NT2/D1 (cell line): ENCODE measurements around the gene KCNH6.

Experiments used
- DNase-seq: peaks from one replicate; pipeline ENCODE4 v3.0.0-alpha.2; 2011; ENCODE audit warnings: low read depth, low spot score
- H3K27me3 ChIP-seq: 2 replicates; pipeline ENCODE4 v1.6.0; 2011; ENCODE audit warnings: mild to moderate bottlenecking; ENCODE audit not compliant: insufficient read length, insufficient read depth
- H3K36me3 ChIP-seq: 2 replicates; pipeline ENCODE4 v1.6.1; 2011; ENCODE audit warnings: mild to moderate bottlenecking, low read length, mixed read lengths; ENCODE audit not compliant: insufficient read depth, insufficient read length
- H3K4me1 ChIP-seq: 2 replicates; pipeline ENCODE4 v1.5.1; 2011; ENCODE audit not compliant: insufficient read depth, insufficient read length
- H3K4me3 ChIP-seq: 2 replicates; pipeline ENCODE4 v1.5.1; 2011; ENCODE audit warnings: low read depth; ENCODE audit not compliant: insufficient read length
- H3K9ac ChIP-seq: 2 replicates; pipeline ENCODE4 v1.6.0; 2011; ENCODE audit warnings: low read depth; ENCODE audit not compliant: insufficient read length
- H3K9me3 ChIP-seq: 2 replicates; pipeline ENCODE4 v1.5.1; 2011; ENCODE audit warnings: mild to moderate bottlenecking, low read length; ENCODE audit not compliant: insufficient read depth
- SUZ12 ChIP-seq: IDR thresholded peaks from 2 replicates; pipeline ENCODE4 v1.6.1; 2011; ENCODE audit not compliant: insufficient read length, insufficient read depth; ENCODE audit errors: extremely low read depth
- YY1 ChIP-seq: IDR thresholded peaks from 2 replicates; pipeline ENCODE4 v1.6.1; 2011; ENCODE audit not compliant: insufficient read length, insufficient read depth
- ZNF274 ChIP-seq: IDR thresholded peaks from 2 replicates; pipeline ENCODE4 v1.6.1; 2011; ENCODE audit warnings: mild to moderate bottlenecking, low read depth, low read length

Gene KCNH6

DNA sequence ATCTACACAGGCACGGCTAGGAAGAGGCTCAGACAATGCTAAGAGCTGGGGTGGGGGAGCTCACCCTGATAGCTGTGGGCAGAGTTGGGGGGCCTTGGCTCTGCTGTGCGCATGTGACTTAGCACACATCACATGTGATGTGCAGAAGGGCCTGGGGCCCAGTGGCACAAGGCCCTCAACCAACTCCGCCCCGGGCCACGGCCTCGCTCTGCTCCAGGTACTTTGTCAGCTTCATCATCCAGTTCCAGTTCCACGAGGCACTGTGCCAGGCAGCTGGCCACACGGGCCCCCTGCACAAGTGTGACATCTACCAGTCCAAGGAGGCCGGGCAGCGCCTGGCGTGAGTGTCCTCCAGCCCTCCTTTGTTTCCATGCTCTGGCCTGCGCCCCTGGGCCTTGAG, 27.0 kb upstream of the KCNH6 start:
- Histone ChIP-seq H3K36me3 (no peaks in the 10 kb centered on the region), H3K4me1 (peaks cover 5% of the 10 kb centered on the region), H3K27me3 (peaks cover 8% of the 10 kb centered on the region), H3K9ac (no peak overlapping the region), H3K4me3 (no peak overlapping the region), H3K9me3 (no peaks in the 10 kb centered on the region)
- no peak for DNase-seq
- TF ChIP-seq YY1 = no peak
- no peak for TF ChIP-seq SUZ12
- no peak for TF ChIP-seq ZNF274

DNA sequence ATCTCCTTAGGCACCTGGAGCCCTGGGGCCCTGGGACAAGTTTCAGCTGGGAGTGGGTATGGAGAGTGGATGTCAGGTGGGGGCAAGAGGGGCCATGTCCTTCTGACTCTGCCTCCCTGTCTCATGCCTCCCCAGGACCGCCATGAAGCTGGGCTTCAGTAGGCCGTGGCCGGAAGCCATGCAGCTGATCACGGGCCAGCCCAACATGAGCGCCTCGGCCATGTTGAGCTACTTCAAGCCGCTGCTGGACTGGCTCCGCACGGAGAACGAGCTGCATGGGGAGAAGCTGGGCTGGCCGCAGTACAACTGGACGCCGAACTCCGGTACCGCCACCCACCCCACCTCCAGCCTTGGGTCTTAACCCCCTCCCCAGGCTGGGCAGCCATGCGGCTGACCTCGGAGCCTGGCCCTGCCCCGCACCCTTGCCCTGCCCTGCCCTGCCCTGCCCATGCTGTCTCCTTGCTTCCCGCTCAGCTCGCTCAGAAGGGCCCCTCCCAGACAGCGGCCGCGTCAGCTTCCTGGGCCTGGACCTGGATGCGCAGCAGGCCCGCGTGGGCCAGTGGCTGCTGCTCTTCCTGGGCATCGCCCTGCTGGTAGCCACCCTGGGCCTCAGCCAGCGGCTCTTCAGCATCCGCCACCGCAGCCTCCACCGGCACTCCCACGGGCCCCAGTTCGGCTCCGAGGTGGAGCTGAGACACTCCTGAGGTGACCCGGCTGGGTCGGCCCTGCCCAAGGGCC, 26.3 kb upstream of the KCNH6 start:
- no peaks in the 10 kb centered on the region for H3K36me3 ChIP-seq
- no peak overlapping the region for H3K9ac ChIP-seq
- H3K4me1 ChIP-seq = peaks cover 5% of the 10 kb centered on the region
- TF ChIP-seq YY1 (no peak), ZNF274 (no peak), SUZ12 (no peak)
- H3K4me3 ChIP-seq = no peak overlapping the region
- H3K9me3 ChIP-seq = no peaks in the 10 kb centered on the region
- DNase-seq = no peak
- peaks cover 14% of the 10 kb centered on the region for H3K27me3 ChIP-seq

DNA sequence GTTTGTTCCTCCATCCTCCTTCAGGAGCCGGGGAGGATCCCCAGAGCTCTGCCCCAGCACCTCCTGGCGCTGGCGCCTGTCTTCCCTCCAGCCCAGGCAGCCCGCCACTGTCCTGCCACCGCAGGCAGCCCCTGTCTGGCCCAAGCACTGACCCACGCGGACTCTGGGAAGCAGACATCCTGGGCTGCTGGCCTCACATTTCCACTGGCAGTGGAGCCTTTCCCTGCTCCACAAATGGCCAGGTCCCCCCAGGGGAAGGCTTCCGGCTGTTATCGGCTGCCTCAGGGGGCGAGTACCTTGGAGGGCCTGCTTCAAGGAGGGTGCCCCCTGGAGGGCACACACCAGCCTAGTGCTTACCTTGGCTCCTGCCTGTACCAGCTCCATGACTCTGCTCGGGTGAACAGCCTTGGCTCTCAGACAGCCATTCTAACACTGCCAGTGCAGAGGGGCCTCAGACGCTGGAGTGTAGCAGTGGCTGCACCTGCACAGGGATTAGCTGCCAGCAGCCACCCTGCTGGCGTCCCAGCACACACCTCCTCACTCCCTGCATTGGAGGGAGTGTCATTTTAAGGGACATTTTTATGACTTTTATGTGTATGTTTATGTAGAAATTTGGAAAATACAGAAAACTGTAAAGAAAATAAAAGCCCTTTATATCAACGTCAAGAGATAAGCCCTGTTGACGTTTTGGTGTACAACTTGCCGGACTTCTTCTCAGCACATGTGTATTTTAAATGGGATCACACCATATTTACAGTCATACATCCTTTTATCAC, 25.3 kb upstream of the KCNH6 start:
- Histone ChIP-seq H3K9ac (no peak overlapping the region), H3K36me3 (no peaks in the 10 kb centered on the region), H3K4me3 (no peak overlapping the region), H3K27me3 (peaks cover 15% of the 10 kb centered on the region), H3K4me1 (peaks cover 5% of the 10 kb centered on the region), H3K9me3 (no peaks in the 10 kb centered on the region)
- DNase-seq = no peak
- no peak for TF ChIP-seq YY1
- TF ChIP-seq ZNF274 = no peak
- TF ChIP-seq SUZ12 = no peak

DNA sequence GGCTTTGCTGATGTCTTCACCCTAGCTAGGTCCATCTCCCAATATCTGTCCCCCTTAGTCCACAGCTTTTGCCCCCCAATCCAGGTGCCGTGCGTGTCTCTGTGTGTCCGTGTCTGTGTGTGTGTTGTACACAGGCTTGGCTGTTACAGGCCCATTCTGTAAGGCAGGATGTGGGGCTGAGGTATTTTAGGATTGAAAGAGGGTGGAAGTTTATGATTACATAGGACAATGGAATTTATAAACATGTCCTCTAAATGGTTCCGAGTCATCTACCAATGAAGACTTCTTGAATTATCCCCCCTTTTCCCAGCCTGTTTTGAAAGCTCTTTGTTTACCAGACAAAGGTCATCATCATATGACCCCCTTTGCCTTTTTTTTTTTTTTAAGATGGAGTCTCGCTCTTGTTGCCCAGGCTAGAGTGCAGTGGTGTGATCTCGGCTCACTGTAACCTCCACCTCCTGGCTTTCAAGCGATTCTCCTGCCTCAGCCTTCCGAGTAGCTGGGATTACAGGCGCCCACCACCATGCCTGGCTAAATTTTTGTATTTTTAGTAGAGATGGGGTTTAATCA, 24.4 kb upstream of the KCNH6 start:
- H3K36me3 ChIP-seq = no peaks in the 10 kb centered on the region
- H3K4me1 ChIP-seq = peaks cover 5% of the 10 kb centered on the region
- TF ChIP-seq ZNF274 (no peak), SUZ12 (no peak), YY1 (no peak)
- H3K9me3 ChIP-seq = no peaks in the 10 kb centered on the region
- peaks cover 15% of the 10 kb centered on the region for H3K27me3 ChIP-seq
- no peak for DNase-seq
- H3K9ac ChIP-seq = no peak overlapping the region
- no peak overlapping the region for H3K4me3 ChIP-seq

DNA sequence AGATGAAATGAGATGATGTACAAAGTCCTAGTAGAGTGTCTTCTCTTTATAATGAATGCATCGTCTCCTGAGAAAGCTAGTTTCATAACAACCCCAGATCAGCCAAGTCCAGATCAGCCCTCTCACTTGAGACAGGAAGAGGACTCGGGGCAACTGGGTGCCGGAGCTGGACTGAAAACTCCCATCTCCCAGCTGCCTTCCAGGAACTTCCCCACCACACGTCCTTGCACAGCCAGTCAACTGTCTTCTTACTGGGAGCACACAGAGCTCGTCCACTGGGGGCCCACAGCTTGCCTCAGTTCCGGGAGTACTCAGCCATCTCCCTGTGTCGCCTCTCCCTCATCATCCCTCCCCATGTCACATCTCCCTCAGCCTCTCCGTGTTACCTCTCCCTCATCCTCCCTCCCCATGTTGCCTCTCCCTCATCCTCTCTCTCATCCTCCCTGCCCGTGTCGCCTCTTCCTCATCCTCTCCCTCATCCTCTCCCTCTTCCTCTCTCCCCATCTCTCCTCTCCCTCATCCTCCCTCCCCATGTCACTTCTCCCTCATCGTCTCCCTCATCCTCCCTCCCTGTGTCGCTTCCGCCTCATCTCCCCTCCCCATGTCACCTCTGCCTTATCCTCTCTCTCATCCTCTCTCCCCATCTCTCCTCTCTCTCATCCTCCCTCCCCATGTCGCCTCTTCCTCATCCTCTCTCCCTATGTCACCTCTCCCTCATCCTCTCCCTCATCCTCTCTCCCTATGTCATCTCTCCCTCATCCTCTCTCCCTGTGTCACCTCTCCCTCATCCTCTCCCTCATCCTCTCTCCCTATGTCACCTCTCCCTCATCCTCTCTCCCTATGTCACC, 22.4 kb upstream of the KCNH6 start:
- Histone ChIP-seq H3K9me3 (no peaks in the 10 kb centered on the region; the same call in 1 of the 2 replicates), H3K9ac (no peak overlapping the region), H3K4me3 (no peak overlapping the region), H3K36me3 (no peaks in the 10 kb centered on the region), H3K27me3 (peaks cover 15% of the 10 kb centered on the region), H3K4me1 (peaks cover 5% of the 10 kb centered on the region)
- DNase-seq = no peak
- TF ChIP-seq YY1 = no peak
- TF ChIP-seq ZNF274 = no peak
- TF ChIP-seq SUZ12 = no peak

DNA sequence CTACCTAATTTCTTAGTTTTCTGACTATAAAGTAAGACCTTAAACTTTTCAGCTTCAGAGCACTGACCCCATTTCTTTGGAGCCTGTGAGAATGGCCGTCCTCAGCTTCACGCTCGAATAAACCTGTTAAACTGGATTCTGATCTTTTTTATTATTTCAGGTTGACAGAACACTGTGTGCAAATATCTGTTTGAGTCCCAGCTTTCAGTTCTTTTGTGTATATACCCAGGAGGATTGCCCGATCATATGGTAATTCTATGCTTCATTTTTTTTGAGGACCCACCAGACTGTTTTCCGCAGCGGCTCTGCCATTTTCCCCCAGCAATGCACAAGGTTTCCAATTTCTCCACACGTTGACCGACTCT, 19.8 kb upstream of the KCNH6 start:
- Histone ChIP-seq H3K4me1 (peaks cover 3% of the 10 kb centered on the region), H3K36me3 (no peaks in the 10 kb centered on the region), H3K4me3 (no peak overlapping the region), H3K9me3 (no peaks in the 10 kb centered on the region; the same call in 1 of the 2 replicates), H3K27me3 (peaks cover 17% of the 10 kb centered on the region), H3K9ac (no peak overlapping the region)
- no peak for TF ChIP-seq YY1
- TF ChIP-seq SUZ12 = no peak
- no peak for TF ChIP-seq ZNF274
- DNase-seq = no peak
